ENCODE results near the gene GPC6.

GRCh38 chr13:93270769-93271742 lies 44.4 kb downstream of the GPC6 start:
- TF ChIP-seq CTCF (IDR thresholded peaks at IDR 0.05; ENCODE audit: extremely low read depth in 1 of 2, insufficient read depth in 1 of 2, low read depth in 1 of 2, low read length in 2 of 2): no peak
- TF ChIP-seq POLR2A (IDR thresholded peaks at IDR 0.05; ENCODE audit: low read depth, low read length): no peak
- no peak for TF ChIP-seq GATA2 (IDR thresholded peaks at IDR 0.05; ENCODE audit: insufficient read depth, insufficient read length, low read depth, low read length)
- TF ChIP-seq MYC (IDR thresholded peaks at IDR 0.05; ENCODE audit: low read depth, low read length): no peak

Data from endothelial cell of umbilical vein (primary cell).